ENCODE data around the gene APOBEC3G. TPM values are rescaled to one million over a fixed set of nuclear protein-coding genes. Genes with fewer than 3 reads are reported as not detected.

Gene APOBEC3G
- total and polyA plus RNA-seq, 2 donors (not counting 1 experiment from before 2014, with no cell fraction given) = 94.2 to 96.6 TPM

DNA sequence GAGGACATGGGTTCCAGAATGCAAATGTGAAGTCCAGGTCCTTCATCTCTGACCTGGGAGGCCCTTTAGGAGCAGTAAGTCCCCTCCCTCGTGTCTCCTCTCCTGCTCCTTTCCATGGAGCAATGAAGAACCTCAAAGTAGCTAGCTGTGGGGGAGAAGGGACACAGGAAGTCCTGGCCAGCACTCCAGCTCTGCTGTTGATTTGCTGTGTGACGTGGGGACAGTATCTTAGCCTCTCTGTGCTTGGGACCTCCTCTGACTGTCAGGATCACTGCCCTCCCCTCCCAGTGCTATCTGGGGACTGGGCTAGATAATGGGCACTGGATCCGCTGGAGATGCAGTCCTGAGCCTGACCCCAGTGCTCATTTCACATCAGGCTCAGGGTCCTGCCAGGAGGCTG is 18.9 kb downstream of the APOBEC3G start:
- no peak overlapping the region for H3K4me3 ChIP-seq (ENCODE audit: control extremely low read depth in 1 of 5, extremely low read depth in 1 of 5, insufficient read depth in 1 of 5, low read depth in 2 of 5, low read length in 4 of 5)
- no peaks in the 10 kb centered on the region for H3K9me3 ChIP-seq (ENCODE audit: control extremely low read depth in 1 of 3, control insufficient read depth in 2 of 3, insufficient read depth in 1 of 3, low read length in 2 of 3)
- H3K27me3 ChIP-seq (replicated peaks in 1 of 4; ENCODE audit: control extremely low read depth in 1 of 4, control insufficient read depth in 3 of 4, insufficient read depth in 4 of 4, low read length in 3 of 4) = no peaks in the 10 kb centered on the region
- no peak for TF ChIP-seq EZH2 (IDR thresholded peaks at IDR 0.05; ENCODE audit: borderline replicate concordance, insufficient read depth, low read depth, low read length, poor library complexity, severe bottlenecking)
- TF ChIP-seq, protein P1, sequence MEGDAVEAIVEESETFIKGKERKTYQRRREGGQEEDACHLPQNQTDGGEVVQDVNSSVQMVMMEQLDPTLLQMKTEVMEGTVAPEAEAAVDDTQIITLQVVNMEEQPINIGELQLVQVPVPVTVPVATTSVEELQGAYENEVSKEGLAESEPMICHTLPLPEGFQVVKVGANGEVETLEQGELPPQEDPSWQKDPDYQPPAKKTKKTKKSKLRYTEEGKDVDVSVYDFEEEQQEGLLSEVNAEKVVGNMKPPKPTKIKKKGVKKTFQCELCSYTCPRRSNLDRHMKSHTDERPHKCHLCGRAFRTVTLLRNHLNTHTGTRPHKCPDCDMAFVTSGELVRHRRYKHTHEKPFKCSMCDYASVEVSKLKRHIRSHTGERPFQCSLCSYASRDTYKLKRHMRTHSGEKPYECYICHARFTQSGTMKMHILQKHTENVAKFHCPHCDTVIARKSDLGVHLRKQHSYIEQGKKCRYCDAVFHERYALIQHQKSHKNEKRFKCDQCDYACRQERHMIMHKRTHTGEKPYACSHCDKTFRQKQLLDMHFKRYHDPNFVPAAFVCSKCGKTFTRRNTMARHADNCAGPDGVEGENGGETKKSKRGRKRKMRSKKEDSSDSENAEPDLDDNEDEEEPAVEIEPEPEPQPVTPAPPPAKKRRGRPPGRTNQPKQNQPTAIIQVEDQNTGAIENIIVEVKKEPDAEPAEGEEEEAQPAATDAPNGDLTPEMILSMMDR (IDR thresholded peaks at IDR 0.05) = no peak
- H3K27me3 Mint-ChIP-seq = no peaks in the 10 kb centered on the region
- no peaks in the 10 kb centered on the region for H4K20me1 ChIP-seq (ENCODE audit: control insufficient read depth, insufficient read depth, low read length, poor library complexity, severe bottlenecking)
- H3K4me1 Mint-ChIP-seq = peaks cover 70% of the 10 kb centered on the region
- no peaks in the 10 kb centered on the region for H3K36me3 ChIP-seq (replicated peaks in 1 of 2; ENCODE audit: control extremely low read depth in 1 of 2, control insufficient read depth in 1 of 2, extremely low read depth in 1 of 2, insufficient read depth in 2 of 2, low read length in 1 of 2)
- H3K79me2 ChIP-seq (ENCODE audit: control insufficient read depth, insufficient read depth, low read length) = peaks cover 5% of the 10 kb centered on the region
- ChIA-PET CTCF (no interaction called here), POLR2A (no interaction called here)
- no peak for ATAC-seq (ENCODE audit: low read depth)
- intact Hi-C loops (cut with micrococcal nuclease) = no loop called here
- H3K4me1 ChIP-seq (ENCODE audit: control insufficient read depth in 2 of 2, insufficient read depth in 2 of 2, low read length in 2 of 2) = peaks cover 61 to 69% of the 10 kb centered on the region in 2 donors
- no peak overlapping the region for H2AFZ ChIP-seq (ENCODE audit: insufficient read depth, low read depth, low read length, poor library complexity, severe bottlenecking)
- H3K9ac ChIP-seq (ENCODE audit: low read length) = no peak overlapping the region
- no peak overlapping the region for H3K27ac ChIP-seq (ENCODE audit: low read length in 2 of 2)
- no peak overlapping the region for H3K4me2 ChIP-seq (replicated peaks; ENCODE audit: low read depth, low read length, poor library complexity, severe bottlenecking)
- WGBS (ENCODE audit: insufficient coverage) = 97% methylated on average over 3 of the region's 3 CpGs
- H3K27ac Mint-ChIP-seq = no peak overlapping the region
- no peak for DNase-seq
- no peak overlapping the region for H3K4me3 Mint-ChIP-seq
- no peaks in the 10 kb centered on the region for H3K9me3 Mint-ChIP-seq (ENCODE audit: insufficient read depth)

GRCh38 chr22:39097098-39098020 is 20.3 kb downstream of the APOBEC3G start, which contains the start of gene APOBEC3H:
Gene APOBEC3H, plus strand, starts transcription at chr22:39097244. Its CDS starts 3,035 bp downstream, at chr22:39100279.
- H3K4me1 Mint-ChIP-seq = peaks cover 63% of the 10 kb centered on the region
- H3K4me3 Mint-ChIP-seq = peak within 1 kb of the TSS; percentile 72
- POLR2A ChIA-PET = interaction anchor here (0.6 to 2.3 kb wide), 3 partner anchors 8 to 18 kb away, joined by 3 to 11 read pairs (median 3); no protein-coding TSS in a partner anchor
- H3K9me3 Mint-ChIP-seq (ENCODE audit: insufficient read depth) = no peaks in the 10 kb centered on the region
- H3K9ac ChIP-seq (ENCODE audit: low read length) = peak within 1 kb of the TSS; percentile 35
- H3K4me2 ChIP-seq (replicated peaks; ENCODE audit: low read depth, low read length, poor library complexity, severe bottlenecking) = peak within 1 kb of the TSS; percentile 75
- H3K27me3 Mint-ChIP-seq = no peaks in the 10 kb centered on the region
- ATAC-seq (ENCODE audit: low read depth) (no peak), DNase-seq (no peak)
- peaks cover 59 to 60% of the 10 kb centered on the region in 2 donors for H3K4me1 ChIP-seq (ENCODE audit: control insufficient read depth in 2 of 2, insufficient read depth in 2 of 2, low read length in 2 of 2)
- H3K79me2 ChIP-seq (ENCODE audit: control insufficient read depth, insufficient read depth, low read length) = peaks cover 5% of the 10 kb centered on the region
- CTCF ChIA-PET = interaction anchor here (0.5 to 3.8 kb wide), 7 partner anchors 14 to 228 kb away, joined by 3 to 16 read pairs (median 3); no protein-coding TSS in a partner anchor
- H3K27ac Mint-ChIP-seq = peak within 1 kb of the TSS; percentile 98
- 58% methylated on average over 5 of the region's 9 CpGs for WGBS (ENCODE audit: insufficient coverage)
- intact Hi-C loops (cut with micrococcal nuclease) = loop anchor here (2.0 kb wide), 2 partner anchors 17 to 31 kb away; no protein-coding TSS in a partner anchor
- H3K27ac ChIP-seq (ENCODE audit: low read length in 2 of 2) = peak within 1 kb of the TSS; percentile 95 to 98
- peak within 1 kb of the TSS in 1 of 5 experiments; percentile 10 for H3K4me3 ChIP-seq (ENCODE audit: control extremely low read depth in 1 of 5, extremely low read depth in 1 of 5, insufficient read depth in 1 of 5, low read depth in 2 of 5, low read length in 4 of 5)
- no peaks in the 10 kb centered on the region for H4K20me1 ChIP-seq (ENCODE audit: control insufficient read depth, insufficient read depth, low read length, poor library complexity, severe bottlenecking)
- no peaks in the 10 kb centered on the region for H3K9me3 ChIP-seq (ENCODE audit: control extremely low read depth in 1 of 3, control insufficient read depth in 2 of 3, insufficient read depth in 1 of 3, low read length in 2 of 3)
- peak within 1 kb of the TSS; percentile 34 for H2AFZ ChIP-seq (ENCODE audit: insufficient read depth, low read depth, low read length, poor library complexity, severe bottlenecking)
- H3K36me3 ChIP-seq (replicated peaks in 1 of 2; ENCODE audit: control extremely low read depth in 1 of 2, control insufficient read depth in 1 of 2, extremely low read depth in 1 of 2, insufficient read depth in 2 of 2, low read length in 1 of 2) = no peaks in the 10 kb centered on the region
- H3K27me3 ChIP-seq (replicated peaks in 1 of 4; ENCODE audit: control extremely low read depth in 1 of 4, control insufficient read depth in 3 of 4, insufficient read depth in 4 of 4, low read length in 3 of 4) = no peaks in the 10 kb centered on the region
- TF ChIP-seq, protein P1 (IDR thresholded peaks at IDR 0.05) = no peak
- TF ChIP-seq EZH2 (IDR thresholded peaks at IDR 0.05; ENCODE audit: borderline replicate concordance, insufficient read depth, low read depth, low read length, poor library complexity, severe bottlenecking) = no peak
